NT2/D1 (cell line): ENCODE data around the gene SHF.

Source experiments
- SUZ12 ChIP-seq: IDR thresholded peaks from 2 replicates; pipeline ENCODE4 v1.6.1; 2011; ENCODE audit not compliant: insufficient read length, insufficient read depth; ENCODE audit errors: extremely low read depth
- YY1 ChIP-seq: IDR thresholded peaks from 2 replicates; pipeline ENCODE4 v1.6.1; 2011; ENCODE audit not compliant: insufficient read length, insufficient read depth
- ZNF274 ChIP-seq: IDR thresholded peaks from 2 replicates; pipeline ENCODE4 v1.6.1; 2011; ENCODE audit warnings: mild to moderate bottlenecking, low read depth, low read length

GRCh38 chr15:45234562-45235235 is 46.9 kb upstream of the SHF start:
- TF ChIP-seq YY1 (no peak), SUZ12 (no peak), ZNF274 (no peak)
